Endothelial cell of umbilical vein (primary cell): ENCODE data around the gene KLC3. TPM values are rescaled to one million over a fixed set of nuclear protein-coding genes. Genes with fewer than 3 reads are reported as not detected.
"Not testable (repeated sequence)": the region's sequence is repeated elsewhere in the genome, so short reads cannot be mapped to it uniquely, and the experiment has no call there.

Experiments
- BruUV-seq: library from RNA; stranded (reverse); fragments of 400-500 nt; replicated peaks from 2 replicates; lab custom pipeline; 2021; lab: Mats Ljungman, UMichigan
- CTCF ChIA-PET: fragments of 300-600, 350-600 bp; sonication (Branson Sonifier 250); formaldehyde crosslinking; loops from one replicate; lab custom pipeline; 2021; ENCODE audit warnings: antibody characterized with exemption, inconsistent platforms; lab: Charles Lee
- POLR2A ChIA-PET: fragments of 300-600, 350-600 bp; sonication (Branson Sonifier 250); formaldehyde crosslinking; loops from one replicate; lab custom pipeline; 2021; ENCODE audit warnings: antibody characterized with exemption, inconsistent platforms; lab: Charles Lee
- DNase-seq: peaks from one replicate; pipeline ENCODE4 v3.0.0-alpha.2; 2011; ENCODE audit warnings: low read depth, low spot score
- FAIRE-seq: peaks from 2 replicates; lab custom pipeline; 2011; peaks lifted over from hg19 to GRCh38; lab: Jason Lieb, UNC
- H2AFZ ChIP-seq: 2 replicates; pipeline ENCODE4 v1.6.0; 2012; ENCODE audit warnings: low read depth, low read length, control low read depth, inconsistent platforms
- H3K27ac ChIP-seq: 2 replicates; pipeline ENCODE4 v1.5.1; 2011; ENCODE audit warnings: low read depth, mild to moderate bottlenecking, control low read depth, low read length, moderate library complexity; ENCODE audit not compliant: insufficient read depth
- H3K27me3 ChIP-seq, 2 experiments: 2 replicates each; pipeline versions ENCODE4 v1.6.0 to v1.6.1; 2011; ENCODE audit warnings: low read length in 2 of 2, mixed read lengths in 1 of 2; ENCODE audit not compliant: control insufficient read depth in 2 of 2, insufficient read depth in 2 of 2
- H3K36me3 ChIP-seq, 2 experiments: 2 replicates in 1 of 2; 3 replicates in 1 of 2; pipeline ENCODE4 v1.5.1; 2011; ENCODE audit warnings: low read length in 2 of 2, mild to moderate bottlenecking in 1 of 2, moderate library complexity in 1 of 2; ENCODE audit not compliant: control insufficient read depth in 2 of 2, insufficient read depth in 2 of 2; ENCODE audit errors: extremely low read depth in 1 of 2
- H3K4me1 ChIP-seq: 3 replicates; pipeline ENCODE4 v1.5.1; 2011; ENCODE audit warnings: mild to moderate bottlenecking, low read length; ENCODE audit not compliant: control insufficient read depth, insufficient read depth; ENCODE audit errors: extremely low read depth
- H3K4me2 ChIP-seq: 2 replicates; pipeline ENCODE4 v1.6.1; 2011; ENCODE audit warnings: low read length, control low read depth, mixed read lengths; ENCODE audit not compliant: insufficient read depth
- H3K4me3 ChIP-seq, 3 experiments: fragments of 200-600 bp in 1 of 3; sonication (generic), shearing (Covaris generic) in 1 of 3; replicated peaks in 1 of 3; 2 replicates each; pipeline ENCODE4 v1.5.1; 2011 to 2016; ENCODE audit warnings: control low read depth in 3 of 3, low read length in 3 of 3, mild to moderate bottlenecking in 2 of 3, inconsistent platforms in 1 of 3, low read depth in 1 of 3, moderate library complexity in 1 of 3; ENCODE audit not compliant: insufficient read depth in 1 of 3
- H3K79me2 ChIP-seq: 2 replicates; pipeline ENCODE4 v1.6.0; 2012; ENCODE audit warnings: low read length, inconsistent platforms; ENCODE audit not compliant: control insufficient read depth, insufficient read depth
- H3K9ac ChIP-seq: replicated peaks from 2 replicates; pipeline ENCODE3; 2011; ENCODE audit warnings: low read length, control low read depth; ENCODE audit not compliant: insufficient read depth; ENCODE audit errors: extremely low read depth
- H3K9me1 ChIP-seq: replicated peaks from 3 replicates; pipeline ENCODE4 v1.6.0; 2011; ENCODE audit warnings: mild to moderate bottlenecking, low read length; ENCODE audit not compliant: control insufficient read depth, insufficient read depth; ENCODE audit errors: extremely low read depth
- H3K9me3 ChIP-seq: replicated peaks from 2 replicates; pipeline ENCODE4 v1.5.1; 2012; ENCODE audit warnings: low read length, inconsistent platforms; ENCODE audit not compliant: control insufficient read depth, insufficient read depth
- H4K20me1 ChIP-seq: replicated peaks from 2 replicates; pipeline ENCODE3; 2011; ENCODE audit warnings: mild to moderate bottlenecking, low read length; ENCODE audit not compliant: control insufficient read depth, insufficient read depth; ENCODE audit errors: extremely low read depth
- CTCF ChIP-seq, 2 donors: IDR thresholded peaks; 1 replicate in 1 of 2; 2 replicates in 1 of 2; pipeline ENCODE4 v1.5.1; 2011; ENCODE audit warnings: low read length in 2 of 2, mild to moderate bottlenecking in 2 of 2, moderate library complexity in 2 of 2, control low read depth in 1 of 2, inconsistent platforms in 1 of 2, low read depth in 1 of 2; ENCODE audit not compliant: insufficient read depth in 1 of 2; ENCODE audit errors: extremely low read depth in 1 of 2
- EZH2 ChIP-seq: IDR thresholded peaks from 2 replicates; pipeline ENCODE4 v1.6.1; 2012; ENCODE audit warnings: borderline replicate concordance, low read depth, mild to moderate bottlenecking, moderate library complexity, low read length, inconsistent platforms; ENCODE audit not compliant: severe bottlenecking
- FOS ChIP-seq: IDR thresholded peaks from 2 replicates; pipeline ENCODE4 v1.6.1; 2011; ENCODE audit warnings: mild to moderate bottlenecking, low read length, moderate library complexity, borderline replicate concordance; ENCODE audit not compliant: insufficient read depth
- GATA2 ChIP-seq: IDR thresholded peaks from 2 replicates; pipeline ENCODE4 v1.7.0; 2011; ENCODE audit warnings: low read depth, mild to moderate bottlenecking, moderate library complexity, mixed read lengths, low read length; ENCODE audit not compliant: insufficient read length, insufficient read depth
- JUN ChIP-seq: IDR thresholded peaks from 2 replicates; pipeline ENCODE4 v1.6.1; 2011; ENCODE audit warnings: borderline replicate concordance, low read depth; ENCODE audit not compliant: insufficient read length, insufficient read depth
- MAX ChIP-seq: IDR thresholded peaks from 2 replicates; pipeline ENCODE4 v1.6.1; 2011; ENCODE audit not compliant: insufficient read depth, insufficient read length
- MYC ChIP-seq: IDR thresholded peaks from one replicate; pipeline ENCODE4 v1.6.1; 2011; ENCODE audit warnings: mild to moderate bottlenecking, low read depth, low read length
- POLR2A ChIP-seq: IDR thresholded peaks from 2 replicates; pipeline ENCODE4 v1.6.1; 2012; ENCODE audit warnings: low read depth, mild to moderate bottlenecking, control low read depth, low read length
- POLR2AphosphoS5 ChIP-seq: IDR thresholded peaks from 2 replicates; pipeline ENCODE4 v1.6.1; 2012; ENCODE audit warnings: low read depth, mild to moderate bottlenecking, control low read depth, low read length, moderate library complexity; ENCODE audit not compliant: insufficient read depth
- dilution Hi-C: fragments of 300-500 bp; cut with MboI; formaldehyde crosslinking; loops from one replicate; pipeline ENCODE4 v1.15.0; 2019; ENCODE audit warnings: low sequenced_read_pairs; ENCODE audit not compliant: extremely low pct_ligation_motif_present
- intact Hi-C: fragments of 100-400 bp; cut with micrococcal nuclease; formaldehyde crosslinking; loops from one replicate; pipeline ENCODE4 v1.10.0; 2022
- polyA plus RNA-seq, 4 experiments: library from polyadenylated mRNA; depleted of rRNA in 3 of 4; stranded (reverse) in 3 of 4; unstranded in 1 of 4; fragments of >200 nt; gene quantifications; 2 replicates each; pipeline versions ENCODE4 v1.2.1 to v1.2.3, GENCODE V29; 2011 to 2012; ENCODE audit warnings: missing spikeins in 1 of 4
- total RNA-seq: library from RNA; stranded (reverse); gene quantifications from 2 replicates; pipeline ENCODE4 v1.2.3, GENCODE V29; 2021

The KLC3 gene
- total and polyA plus RNA-seq, 2 donors (not counting 3 experiments of a cell fraction or from before 2014, with no cell fraction given): not detected

GRCh38 chr19:45333609-45334303 lies 6.8 kb upstream of the KLC3 start:
- intact Hi-C loops (no loop called here), dilution Hi-C loops (no loop called here)
- Histone ChIP-seq H3K27me3 (no peaks in the 10 kb centered on the region), H3K27ac (no peak overlapping the region), H4K20me1 (no peaks in the 10 kb centered on the region), H3K4me3 (no peak overlapping the region), H3K79me2 (no peaks in the 10 kb centered on the region), H3K36me3 (no peaks in the 10 kb centered on the region), H3K4me2 (no peak overlapping the region), H2AFZ (no peak overlapping the region), H3K9ac (no peak overlapping the region), H3K4me1 (peaks cover 3% of the 10 kb centered on the region), H3K9me3 (no peaks in the 10 kb centered on the region), H3K9me1 (no peaks in the 10 kb centered on the region)
- TF ChIP-seq JUN (no peak), CTCF (IDR thresholded peaks at IDR 0.05; ENCODE audit: extremely low read depth in 1 of 2, insufficient read depth in 1 of 2, low read depth in 1 of 2, low read length in 2 of 2) (no peak), MYC (no peak), EZH2 (no peak), MAX (no peak), POLR2A (no peak), GATA2 (no peak), POLR2AphosphoS5 (no peak), FOS (no peak)
- no TSS peak for BruUV-seq
- POLR2A ChIA-PET: no interaction called here
- CTCF ChIA-PET: interaction anchor here (0.7 to 1.6 kb wide), 4 partner anchors 25 to 134 kb away, joined by 3 to 9 read pairs (median 3); no protein-coding TSS in a partner anchor
- DNase-seq (no peak), FAIRE-seq (no peak)

- H3K36me3 ChIP-seq, DNase-seq, H3K4me2 ChIP-seq, H3K9ac ChIP-seq, FAIRE-seq, POLR2A ChIA-PET, dilution Hi-C loops, H3K9me1 ChIP-seq, H3K9me3 ChIP-seq, H4K20me1 ChIP-seq, H3K4me3 ChIP-seq, H3K27me3 ChIP-seq, BruUV-seq, H3K79me2 ChIP-seq, H3K27ac ChIP-seq, H2AFZ ChIP-seq, H3K4me1 ChIP-seq: not testable (repeated sequence)
- intact Hi-C loops: loop anchor here (5.0 kb wide), 1 partner anchor 148 kb away; no protein-coding TSS in a partner anchor
- CTCF ChIA-PET: interaction anchor here (1.5 to 5.1 kb wide), 4 partner anchors 120 to 144 kb away, joined by 3 to 76 read pairs (median 6); no protein-coding TSS in a partner anchor
Measured at GRCh38 chr19:45334881-45335280, 5.7 kb upstream of the KLC3 start.
